Measurements from ENCODE around the gene SHISA6.

Gene SHISA6

GRCh38 chr17:11438673-11439072 lies 197.7 kb downstream of the SHISA6 start:
- no peak for TF ChIP-seq CTCF (IDR thresholded peaks at IDR 0.05; ENCODE audit: insufficient read depth, low read depth, low read length, missing control alignments)
- H3K4me3 ChIP-seq (ENCODE audit: low read depth, low read length): no peak overlapping the region
- no peak for DNase-seq (ENCODE audit: low read depth)

- no peak for DNase-seq (ENCODE audit: low read depth)
- H3K4me3 ChIP-seq (ENCODE audit: low read depth, low read length): no peak overlapping the region
- no peak for TF ChIP-seq CTCF (IDR thresholded peaks at IDR 0.05; ENCODE audit: insufficient read depth, low read depth, low read length, missing control alignments)
Observed at GRCh38 chr17:11441004-11441403, 200.0 kb downstream of the SHISA6 start.

DNA sequence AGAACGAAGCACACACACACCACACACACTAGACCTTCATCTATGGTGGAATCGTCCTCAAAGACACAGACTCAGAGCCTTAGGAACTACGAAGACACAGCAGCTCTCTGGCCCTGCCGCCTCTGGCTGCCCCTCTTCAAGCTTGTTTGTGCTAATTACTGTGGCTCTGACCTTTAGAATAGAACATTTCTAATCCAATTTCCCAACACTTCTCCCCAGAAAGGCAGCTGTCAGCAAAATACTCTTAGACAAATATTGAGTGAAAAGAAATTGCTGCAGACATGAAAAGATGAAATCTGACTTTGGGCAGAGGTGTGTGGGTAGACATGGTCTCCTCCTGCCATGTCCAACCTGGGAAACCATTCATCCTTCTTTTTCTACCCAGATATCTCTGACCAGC lies 205.3 kb downstream of the SHISA6 start:
- no peak for TF ChIP-seq CTCF (IDR thresholded peaks at IDR 0.05; ENCODE audit: insufficient read depth, low read depth, low read length, missing control alignments)
- H3K4me3 ChIP-seq (ENCODE audit: low read depth, low read length): no peak overlapping the region
- DNase-seq (ENCODE audit: low read depth): no peak

DNA sequence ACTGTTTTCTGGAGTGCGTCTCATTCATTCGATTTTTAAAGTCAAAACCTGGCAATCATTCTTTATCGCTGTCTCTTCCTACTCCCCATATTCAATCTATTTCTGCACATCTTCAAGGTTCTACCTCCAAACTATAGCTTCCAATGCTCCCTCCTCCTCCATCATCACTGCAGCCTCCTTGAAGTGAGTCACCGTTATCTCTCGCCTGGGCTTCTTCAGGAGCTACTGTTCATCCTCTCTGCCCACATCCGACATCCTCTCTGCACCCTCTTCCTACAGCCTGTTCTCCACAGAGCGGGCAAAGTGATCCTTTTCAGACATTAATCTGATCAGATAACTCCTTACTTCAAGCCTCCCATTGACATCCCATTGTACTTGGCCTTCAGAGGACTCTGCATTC lies 213.1 kb downstream of the SHISA6 start:
- no peak for TF ChIP-seq CTCF (IDR thresholded peaks at IDR 0.05; ENCODE audit: insufficient read depth, low read depth, low read length, missing control alignments)
- no peak overlapping the region for H3K4me3 ChIP-seq (ENCODE audit: low read depth, low read length)
- DNase-seq (ENCODE audit: low read depth): no peak

DNA sequence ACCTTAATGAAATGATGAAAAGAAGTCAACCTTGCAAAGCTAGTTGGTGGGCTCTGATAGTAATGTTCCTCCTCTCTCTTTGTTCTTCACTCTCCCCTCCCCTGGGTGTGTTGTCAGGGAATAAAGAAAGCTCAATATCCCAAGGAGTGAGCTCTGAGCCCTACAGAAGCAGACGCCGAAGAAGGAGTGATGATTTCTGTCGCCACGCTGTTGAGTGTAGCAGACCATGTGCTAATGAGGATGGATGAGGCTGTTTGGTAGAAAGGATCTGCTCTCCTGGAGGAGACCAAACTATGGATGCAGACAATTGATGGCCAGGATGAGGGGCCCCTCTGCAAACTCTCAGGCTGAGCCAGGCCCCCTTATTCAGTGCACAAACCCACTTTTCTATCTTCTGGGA lies 217.3 kb downstream of the SHISA6 start:
- no peak for DNase-seq (ENCODE audit: low read depth)
- no peak overlapping the region for H3K4me3 ChIP-seq (ENCODE audit: low read depth, low read length)
- TF ChIP-seq CTCF (IDR thresholded peaks at IDR 0.05; ENCODE audit: insufficient read depth, low read depth, low read length, missing control alignments): no peak

DNA sequence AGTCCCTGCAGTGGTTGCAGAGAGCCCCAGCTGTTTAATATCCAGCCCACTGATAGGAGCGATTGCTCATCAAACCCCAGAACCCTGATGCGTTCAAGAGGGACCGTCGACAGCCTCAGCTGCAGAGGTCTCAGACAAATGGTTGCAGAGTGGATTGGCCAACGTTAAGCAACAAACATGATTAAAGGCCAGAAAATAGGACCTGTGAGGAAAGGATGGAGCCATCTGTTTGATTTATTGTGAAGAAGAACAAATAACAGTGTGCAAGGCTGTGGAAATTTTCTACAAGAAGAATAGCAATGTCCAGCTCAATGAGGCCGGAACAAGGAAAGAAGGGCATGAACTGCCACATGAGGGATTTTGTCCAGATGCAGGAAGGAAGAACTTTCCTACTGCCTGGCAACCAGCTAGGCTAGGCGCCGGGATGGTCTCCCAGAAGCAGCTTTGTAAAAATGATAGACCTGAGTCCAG lies 218.9 kb downstream of the SHISA6 start:
- no peak overlapping the region for H3K4me3 ChIP-seq (ENCODE audit: low read depth, low read length)
- no peak for DNase-seq (ENCODE audit: low read depth)
- TF ChIP-seq CTCF (IDR thresholded peaks at IDR 0.05; ENCODE audit: insufficient read depth, low read depth, low read length, missing control alignments): no peak

GRCh38 chr17:11461993-11462548 lies 221.1 kb downstream of the SHISA6 start:
- no peak overlapping the region for H3K4me3 ChIP-seq (ENCODE audit: low read depth, low read length)
- no peak for DNase-seq (ENCODE audit: low read depth)
- TF ChIP-seq CTCF (IDR thresholded peaks at IDR 0.05; ENCODE audit: insufficient read depth, low read depth, low read length, missing control alignments): no peak
